GM18526 (cell line): ENCODE results near the gene C4orf50.

Experiments used
- POLR2A ChIP-seq: IDR thresholded peaks from 3 replicates; pipeline ENCODE4 v1.6.1; 2011; ENCODE audit not compliant: insufficient read length; ENCODE audit errors: extremely low read depth

Gene C4orf50

GRCh38 chr4:5919571-5919970 lies 98.7 kb downstream of the C4orf50 start:
- TF ChIP-seq POLR2A, result no peak

DNA sequence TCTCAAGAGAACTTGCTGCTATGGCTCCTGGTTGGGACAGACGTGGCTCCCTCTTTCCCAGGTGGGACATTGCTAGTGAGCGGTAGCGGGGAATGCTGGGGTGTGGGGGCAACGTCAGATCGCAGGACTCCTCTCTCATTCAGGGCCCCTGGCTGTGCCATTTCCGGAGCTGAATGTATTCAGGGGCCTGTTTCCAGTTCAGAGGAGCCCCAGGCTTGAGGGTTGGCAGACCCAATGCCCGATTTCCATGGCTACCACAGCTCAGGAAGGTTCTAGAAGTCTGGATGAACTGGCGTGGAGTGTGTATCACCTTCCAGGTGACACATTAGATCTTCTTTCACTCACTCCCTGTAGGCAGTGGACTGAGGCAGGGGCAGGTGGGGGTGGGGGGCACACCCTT lies 99.2 kb downstream of the C4orf50 start:
- no peak for TF ChIP-seq POLR2A

DNA sequence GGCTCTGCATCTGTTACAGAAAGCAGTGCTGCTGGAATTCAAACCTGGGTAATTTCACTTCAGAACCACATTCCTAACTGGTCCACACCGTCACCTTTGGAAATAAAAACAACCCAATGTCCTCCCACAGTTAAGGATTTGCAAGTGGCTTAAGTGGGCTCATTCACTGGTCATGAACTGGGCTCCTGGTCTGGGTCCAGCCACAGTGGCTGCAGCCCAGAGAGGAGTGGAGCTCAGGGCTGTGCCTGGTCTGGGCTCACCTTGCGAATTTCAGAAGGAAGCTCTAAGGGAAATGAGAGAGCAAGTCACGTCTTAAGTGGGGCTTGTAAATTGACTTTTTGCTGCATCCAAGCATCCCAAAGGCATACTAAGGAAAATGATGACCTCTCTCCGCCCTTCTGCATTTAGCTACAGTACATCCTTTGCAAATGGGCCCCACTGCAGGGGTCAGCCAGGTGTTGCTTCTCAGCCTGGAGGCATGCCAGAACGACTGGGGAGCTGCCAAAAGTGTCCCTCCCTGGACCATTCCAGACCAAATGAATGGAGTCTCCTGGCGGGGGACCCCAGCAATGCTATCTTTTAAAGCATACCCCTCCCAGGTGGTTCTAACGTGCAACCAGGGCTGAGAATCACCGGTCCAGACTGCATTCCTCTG lies 99.8 kb downstream of the C4orf50 start:
- no peak for TF ChIP-seq POLR2A

- no peak for TF ChIP-seq POLR2A
Observed at GRCh38 chr4:5917672-5918071, 100.6 kb downstream of the C4orf50 start.

GRCh38 chr4:5916229-5916628 lies 102.0 kb downstream of the C4orf50 start:
- TF ChIP-seq POLR2A, result no peak

DNA sequence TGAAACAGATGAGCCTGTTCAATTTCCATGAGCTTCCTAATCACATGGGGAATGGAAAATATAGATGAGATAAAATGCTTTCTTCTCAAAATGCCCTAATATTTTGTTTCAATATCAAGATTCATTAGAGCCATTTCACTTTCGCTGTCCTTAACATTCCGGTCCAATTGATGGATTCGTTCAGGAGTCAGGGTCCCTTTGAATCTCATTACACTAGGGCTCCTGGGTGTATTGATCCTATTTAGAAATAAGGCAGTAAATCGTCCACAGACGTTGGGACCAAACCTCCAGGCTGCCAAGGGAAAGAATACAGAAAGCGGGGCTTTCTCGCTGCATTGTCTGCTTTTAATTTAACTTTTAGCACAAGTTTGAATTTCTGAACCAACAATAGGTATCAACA lies 104.8 kb downstream of the C4orf50 start:
- TF ChIP-seq POLR2A, result no peak

DNA sequence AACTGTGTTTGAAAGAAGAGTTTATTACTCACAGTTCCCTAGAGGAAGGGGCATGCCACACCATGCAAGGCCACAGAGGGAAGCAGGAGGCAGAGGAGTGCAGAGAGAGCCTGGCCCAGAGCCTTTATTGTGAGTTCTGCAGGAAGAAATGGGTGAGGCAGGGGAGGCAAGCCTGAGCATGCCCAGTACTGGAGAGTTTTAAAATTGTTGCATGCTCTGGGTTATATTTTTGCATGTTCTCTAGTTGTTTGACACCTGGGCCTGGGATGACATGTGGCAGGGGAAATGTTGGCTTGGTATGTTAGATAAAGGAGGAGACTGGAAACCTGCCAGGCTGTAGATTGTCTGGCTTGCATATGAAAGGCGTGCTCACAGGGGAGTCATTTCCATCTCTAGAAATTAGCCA lies 105.6 kb downstream of the C4orf50 start:
- no peak for TF ChIP-seq POLR2A

GRCh38 chr4:5908876-5909427 lies 109.3 kb downstream of the C4orf50 start:
- TF ChIP-seq POLR2A, result no peak

DNA sequence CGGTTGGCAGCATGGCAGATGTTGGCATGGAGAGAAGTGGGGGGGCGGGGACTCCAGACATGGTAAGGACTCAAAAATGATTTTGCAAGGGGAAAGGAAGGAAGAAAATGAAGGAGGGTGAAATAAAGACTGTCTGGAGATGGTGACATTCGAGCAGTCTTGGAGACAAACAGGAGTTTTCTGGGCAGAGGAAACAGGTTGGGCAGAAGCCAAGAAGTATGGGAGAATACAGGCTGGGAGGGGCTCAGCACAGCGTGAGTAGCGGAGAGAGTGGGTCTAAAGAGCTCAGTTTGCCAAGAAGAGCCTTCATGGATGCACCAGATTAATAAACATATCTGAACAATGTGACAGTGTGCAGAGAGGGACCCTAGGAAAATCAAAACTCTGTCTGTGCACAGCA lies 112.0 kb downstream of the C4orf50 start:
- TF ChIP-seq POLR2A, result no peak

DNA sequence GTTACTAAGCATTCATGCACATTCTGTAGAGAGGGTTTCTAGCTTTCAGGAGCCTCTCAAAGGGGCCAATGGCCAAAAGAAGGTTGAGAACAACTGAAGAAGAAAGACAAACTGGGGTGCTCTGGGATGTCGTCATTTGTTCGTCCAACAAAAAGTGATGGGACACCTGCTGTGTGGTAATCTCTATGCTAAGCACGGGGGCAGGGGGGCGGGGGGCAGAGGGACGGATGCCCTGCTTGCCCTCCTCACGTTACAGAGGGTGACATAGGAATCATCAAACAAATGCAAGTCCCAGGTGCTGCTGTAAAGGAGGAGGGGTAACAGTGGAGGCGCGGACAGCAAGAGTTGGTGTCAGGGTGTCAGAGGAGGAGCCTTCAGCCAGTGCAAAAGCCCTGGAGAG lies 112.5 kb downstream of the C4orf50 start:
- TF ChIP-seq POLR2A, result no peak

- TF ChIP-seq POLR2A, result no peak
Observed at GRCh38 chr4:5900844-5901243, 117.4 kb downstream of the C4orf50 start.

DNA sequence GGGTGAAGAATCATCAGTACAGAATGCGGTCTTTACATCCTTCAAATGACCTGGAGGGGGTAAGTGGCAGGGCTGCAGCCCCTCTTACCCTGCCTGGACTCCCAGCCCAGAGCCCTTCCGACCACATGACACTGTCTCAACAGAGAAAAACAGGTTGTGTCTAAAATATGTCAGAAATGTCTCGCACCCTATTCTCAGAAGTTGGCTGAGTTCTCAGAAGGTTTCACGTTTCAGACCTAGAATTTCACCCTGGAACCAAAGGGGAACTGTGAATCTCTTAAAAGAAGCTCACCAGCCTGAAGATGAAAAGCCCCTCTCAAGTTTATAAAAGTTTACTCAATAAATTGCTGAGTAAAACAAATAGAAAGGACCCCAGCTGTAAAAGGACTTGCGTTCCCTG lies 118.3 kb downstream of the C4orf50 start:
- TF ChIP-seq POLR2A, result no peak

DNA sequence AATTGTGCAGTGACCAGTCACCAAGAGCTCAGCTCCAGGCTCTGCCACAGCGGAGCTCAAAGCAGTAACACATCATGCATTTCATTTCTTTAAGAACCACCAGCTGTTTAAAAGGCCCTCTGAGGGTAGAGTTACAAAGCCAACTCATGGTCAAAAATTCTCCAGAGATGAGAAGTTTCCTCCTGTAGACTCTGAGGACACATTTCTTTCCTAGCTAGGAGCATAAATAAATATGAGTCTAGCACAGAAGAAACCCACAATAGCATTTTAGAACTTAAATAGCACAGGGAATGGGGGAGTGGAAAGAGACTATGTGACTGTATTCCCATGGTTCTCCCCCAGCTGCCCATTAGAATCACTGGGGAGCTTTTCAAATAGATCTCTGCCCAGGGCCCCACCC lies 118.8 kb downstream of the C4orf50 start:
- TF ChIP-seq POLR2A, result no peak

GRCh38 chr4:5897674-5898073 lies 120.6 kb downstream of the C4orf50 start:
- TF ChIP-seq POLR2A, result no peak

DNA sequence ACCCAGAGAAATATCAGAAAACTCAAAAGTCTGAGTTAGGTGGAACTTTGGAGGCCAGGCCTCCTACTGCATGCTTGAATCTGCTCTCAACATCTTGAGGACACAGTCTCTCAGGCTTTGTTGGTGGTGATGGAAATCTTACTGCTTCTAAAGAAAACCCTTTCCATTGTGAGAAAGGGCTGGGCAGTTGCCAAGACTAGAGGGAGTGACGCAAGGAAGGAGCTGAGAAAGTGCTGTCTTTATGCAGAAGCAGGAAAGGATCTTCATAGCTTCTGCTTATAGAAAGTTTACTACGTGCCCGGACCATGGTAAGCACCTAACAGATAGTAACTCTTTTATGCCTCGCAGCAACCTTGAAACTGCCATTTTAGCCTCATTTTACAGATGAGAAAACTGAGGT lies 122.9 kb downstream of the C4orf50 start:
- no peak for TF ChIP-seq POLR2A

GRCh38 chr4:5894266-5894665 lies 124.0 kb downstream of the C4orf50 start:
- TF ChIP-seq POLR2A, result no peak

DNA sequence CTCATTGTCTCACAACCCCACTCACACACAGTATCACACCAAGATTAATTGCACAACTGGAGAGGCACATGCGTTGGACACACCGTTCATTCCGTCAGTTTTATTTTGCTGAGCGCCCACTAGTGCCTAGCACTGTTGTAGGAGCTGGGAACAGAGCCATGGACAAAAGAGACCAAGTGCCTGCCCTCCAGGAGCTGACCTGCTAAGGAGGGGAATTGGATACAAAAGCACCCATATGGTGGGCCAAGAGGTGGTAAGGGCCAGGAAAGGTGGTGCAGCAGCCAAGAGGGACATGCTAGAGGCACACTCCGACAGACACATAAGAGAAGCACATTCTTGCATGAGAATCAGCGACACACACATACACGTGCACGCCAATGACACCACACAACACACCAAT lies 124.6 kb downstream of the C4orf50 start:
- no peak for TF ChIP-seq POLR2A
